Transverse colon (tissue), 3 donors: ENCODE data around the gene TEX44.

ENCODE experiments used
- CTCF ChIP-seq, 5 experiments: fragments of 200-600 bp in 3 of 5; fragments of 450-650 bp in 2 of 5; sonication (generic) in 3 of 5; IDR thresholded peaks; 1 replicate in 2 of 5; 2 replicates in 3 of 5; pipeline ENCODE4 v1.5.1; 2016 to 2017; ENCODE audit warnings: antibody characterized with exemption in 5 of 5, inconsistent platforms in 3 of 5, mild to moderate bottlenecking in 2 of 5, moderate library complexity in 1 of 5
- POLR2A ChIP-seq: fragments of 450-650 bp; IDR thresholded peaks from one replicate; pipeline ENCODE4 v1.6.1; 2016; ENCODE audit warnings: antibody characterized with exemption, mild to moderate bottlenecking, moderate library complexity

GRCh38 chr2:231605607-231606091 lies 13.0 kb downstream of the TEX44 start:
- TF ChIP-seq POLR2A (no peak), CTCF (IDR thresholded peaks at IDR 0.05) (no peak)
